Effector memory CD4-positive, alpha-beta T cell (primary cell): ENCODE measurements around the gene C1orf159.
A peak's percentile ranks its signal among the peaks of the same experiment; 100 is the strongest.

Experiments used
- DNase-seq, 3 donors: peaks; one replicate each; pipeline ENCODE4 v3.0.0-alpha.2; 2020
- H3K27ac ChIP-seq: 2 replicates; pipeline ENCODE4 v1.7.0; 2013; ENCODE audit warnings: mild to moderate bottlenecking, low read length, moderate library complexity; ENCODE audit not compliant: insufficient read depth, poor library complexity, severe bottlenecking
- H3K27me3 ChIP-seq: replicated peaks from 2 replicates; pipeline ENCODE4 v1.7.0; 2013; ENCODE audit warnings: mild to moderate bottlenecking, low read length; ENCODE audit not compliant: insufficient read depth, control insufficient read depth, poor library complexity, severe bottlenecking
- H3K36me3 ChIP-seq: 2 replicates; pipeline ENCODE4 v1.7.0; 2013; ENCODE audit warnings: mild to moderate bottlenecking, low read length, moderate library complexity; ENCODE audit not compliant: control insufficient read depth, insufficient read depth
- H3K4me1 ChIP-seq: 2 replicates; pipeline ENCODE4 v1.7.0; 2013; ENCODE audit warnings: low read length, mild to moderate bottlenecking; ENCODE audit not compliant: control insufficient read depth, insufficient read depth, poor library complexity, severe bottlenecking
- H3K4me3 ChIP-seq: 2 replicates; pipeline ENCODE4 v1.7.0; 2013; ENCODE audit warnings: low read length, low read depth, mild to moderate bottlenecking; ENCODE audit not compliant: insufficient read depth, poor library complexity, severe bottlenecking
- H3K9me3 ChIP-seq: 2 replicates; pipeline ENCODE4 v1.7.0; 2013; ENCODE audit warnings: mild to moderate bottlenecking, low read length, moderate library complexity; ENCODE audit not compliant: control insufficient read depth

C1orf159 gene

DNA sequence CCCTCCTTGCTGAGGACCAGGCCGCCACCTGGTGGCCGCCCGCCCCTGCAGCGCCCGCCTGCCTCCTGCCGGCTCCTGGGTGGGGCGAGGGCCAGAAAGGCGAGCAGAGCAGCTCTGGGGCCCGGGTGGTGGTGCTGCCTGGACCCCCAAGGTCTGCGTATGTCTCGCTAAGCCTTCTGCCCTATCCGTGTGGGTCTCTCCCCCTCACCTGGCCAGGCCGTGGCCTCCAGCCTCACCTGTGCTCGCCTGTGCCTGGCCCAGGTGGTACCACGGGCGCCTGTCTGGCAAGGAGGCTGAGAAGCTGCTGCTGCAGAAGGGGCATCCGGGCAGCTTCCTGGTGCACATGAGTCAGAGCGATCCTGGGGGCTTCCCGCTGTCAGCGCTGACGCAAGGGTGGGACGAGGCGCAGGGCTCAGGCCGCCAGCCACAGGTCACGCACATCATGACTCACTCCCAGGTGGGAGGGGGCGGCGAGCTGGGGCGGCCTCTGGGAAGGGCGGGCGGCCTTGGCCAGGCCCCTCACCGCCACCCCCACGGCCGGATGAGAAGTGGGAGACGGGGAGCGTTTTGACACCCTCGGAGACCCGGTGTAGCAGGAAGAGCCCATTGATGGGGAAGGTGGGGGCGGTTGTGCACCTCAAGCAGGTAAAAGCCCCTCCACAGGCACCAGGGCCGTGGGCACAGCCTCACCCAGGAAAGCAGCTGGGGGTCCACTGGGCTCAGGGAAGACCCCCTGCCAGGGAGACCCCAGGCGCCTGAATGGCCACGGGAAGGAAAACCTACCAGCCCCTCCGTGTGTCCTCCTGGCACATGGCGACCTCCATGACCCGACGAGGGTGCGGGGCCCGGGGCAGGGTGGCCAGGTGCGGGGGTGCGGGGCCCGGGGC lies 51.7 kb downstream of the C1orf159 start:
- Histone ChIP-seq H3K27me3 (peaks cover 46% of the 10 kb centered on the region), H3K4me3 (no peak overlapping the region), H3K4me1 (peaks cover 33% of the 10 kb centered on the region), H3K36me3 (no peaks in the 10 kb centered on the region), H3K27ac (no peak overlapping the region), H3K9me3 (no peaks in the 10 kb centered on the region)
- peak; percentile 65 to 82 (median 81) for DNase-seq

DNA sequence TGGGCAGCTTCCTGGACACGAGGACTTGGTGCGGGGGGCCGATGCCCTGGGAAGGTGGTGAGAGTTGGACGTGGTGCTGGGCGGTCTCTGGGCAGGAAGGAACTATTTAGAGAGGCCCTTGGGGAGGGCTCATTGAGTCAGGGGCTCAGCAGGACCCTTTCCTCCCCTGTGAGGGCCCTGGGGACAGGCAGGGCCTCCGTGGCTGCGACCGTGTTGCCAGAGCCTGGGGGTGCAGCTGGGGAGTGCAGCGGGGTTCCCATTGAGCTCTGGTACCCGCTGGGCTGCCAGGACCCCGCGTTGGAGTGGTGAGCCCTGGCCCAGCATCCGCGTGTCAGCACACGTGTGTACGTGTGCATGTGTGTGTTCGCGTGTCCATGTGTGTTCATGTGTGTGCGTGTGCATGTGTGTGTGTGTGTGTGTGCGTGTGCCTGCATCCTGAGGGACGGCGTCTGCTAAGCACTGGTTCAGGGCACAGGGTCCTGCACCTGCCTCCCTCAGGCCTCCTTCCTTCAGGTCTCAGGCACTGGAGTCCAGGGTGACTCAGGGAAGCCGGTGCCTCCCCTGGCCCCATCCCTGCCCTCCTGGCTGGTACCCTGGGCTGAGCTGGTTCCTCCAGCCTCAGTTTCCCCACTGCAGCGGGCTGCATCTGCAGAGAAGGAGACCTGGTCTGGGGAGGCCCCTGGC lies 52.5 kb downstream of the C1orf159 start:
- Histone ChIP-seq H3K27ac (no peak overlapping the region), H3K27me3 (peaks cover 53% of the 10 kb centered on the region)

DNA sequence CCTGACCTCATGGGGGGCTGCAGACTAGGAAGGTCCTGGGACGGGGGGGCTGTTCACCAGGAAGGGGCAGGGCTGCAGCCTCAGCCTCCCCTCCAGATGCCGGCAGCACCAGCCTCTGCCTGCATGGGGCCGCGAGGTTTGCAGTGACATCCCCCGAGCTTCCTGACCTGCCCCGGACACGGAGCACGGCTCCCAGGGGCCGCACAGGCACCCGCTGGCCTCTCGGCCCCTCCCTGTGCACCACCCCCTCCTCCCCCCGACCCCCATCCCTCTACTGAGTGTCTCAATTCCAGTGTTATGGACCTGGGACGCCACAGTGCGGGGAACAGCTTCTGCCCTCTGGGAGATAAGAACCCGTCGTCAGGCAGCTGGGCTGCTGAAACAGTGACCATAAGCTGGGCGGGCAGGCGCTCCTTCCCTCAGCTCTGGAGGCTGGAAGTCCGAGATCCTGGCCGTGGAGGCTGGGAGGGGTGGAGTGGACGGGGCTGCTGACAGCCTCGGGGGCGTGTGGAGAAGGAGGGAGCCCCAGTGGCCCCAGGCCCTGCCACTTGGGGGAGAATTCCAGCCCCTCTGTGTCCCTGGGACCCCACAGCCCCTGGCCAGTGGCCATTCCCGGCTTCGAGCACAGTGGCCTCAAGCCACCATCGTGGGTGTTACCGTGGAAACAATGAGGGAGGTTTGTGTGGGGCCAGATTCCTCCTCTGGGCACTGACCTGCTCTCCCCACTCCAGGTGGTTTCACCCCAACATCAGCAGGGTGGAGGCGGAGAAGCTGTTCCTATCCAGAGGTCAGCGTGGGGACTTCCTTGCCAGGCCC lies 53.3 kb downstream of the C1orf159 start:
- no peaks in the 10 kb centered on the region for H3K9me3 ChIP-seq
- no peak for DNase-seq
- H3K4me1 ChIP-seq = peaks cover 35% of the 10 kb centered on the region
- no peak overlapping the region for H3K4me3 ChIP-seq
- no peak overlapping the region for H3K27ac ChIP-seq
- peaks cover 59% of the 10 kb centered on the region for H3K27me3 ChIP-seq
- H3K36me3 ChIP-seq = no peaks in the 10 kb centered on the region

More for the DNA sequence above, 52.5 kb downstream of the C1orf159 start:
- H3K4me3 ChIP-seq = no peak overlapping the region
- H3K9me3 ChIP-seq = no peaks in the 10 kb centered on the region
- no peaks in the 10 kb centered on the region for H3K36me3 ChIP-seq
- no peak for DNase-seq
- peaks cover 37% of the 10 kb centered on the region for H3K4me1 ChIP-seq

DNA sequence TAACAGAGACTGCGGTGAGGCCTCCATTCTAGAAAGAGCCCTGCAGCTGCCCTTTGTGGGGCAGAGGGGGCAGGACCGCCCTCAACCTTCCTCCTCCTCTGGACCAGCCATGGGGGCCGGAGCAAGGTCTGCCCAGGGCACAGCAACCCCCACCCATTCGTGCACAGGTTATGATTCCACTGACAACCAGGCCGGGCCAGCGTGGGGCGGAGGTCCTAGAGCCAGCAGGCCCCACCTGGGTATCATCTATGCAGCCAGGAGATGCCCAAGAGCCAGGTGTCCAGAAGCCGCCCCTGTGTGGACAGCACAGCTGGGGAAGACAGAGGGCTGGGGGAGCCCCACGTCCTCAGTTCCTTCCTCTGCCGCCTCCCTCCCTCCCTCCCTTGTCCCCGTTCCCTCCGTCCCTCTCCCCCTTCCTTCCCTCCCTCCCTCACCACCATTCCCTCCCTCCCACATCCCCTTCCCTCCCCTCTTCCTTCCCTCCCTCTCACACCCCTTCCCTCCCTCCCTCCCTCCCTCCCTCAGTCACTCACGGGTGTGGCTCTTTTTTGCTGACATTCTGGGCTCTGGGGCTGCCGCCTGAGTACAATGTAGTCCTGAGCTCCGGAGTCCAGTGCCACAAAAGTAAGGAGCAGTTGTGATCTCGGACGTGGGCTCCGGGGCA lies 54.1 kb downstream of the C1orf159 start:
- Histone ChIP-seq H3K4me3 (no peak overlapping the region), H3K36me3 (no peaks in the 10 kb centered on the region), H3K9me3 (no peaks in the 10 kb centered on the region), H3K27ac (no peak overlapping the region), H3K27me3 (peaks cover 59% of the 10 kb centered on the region), H3K4me1 (peaks cover 35% of the 10 kb centered on the region)
- DNase-seq = no peak

DNA sequence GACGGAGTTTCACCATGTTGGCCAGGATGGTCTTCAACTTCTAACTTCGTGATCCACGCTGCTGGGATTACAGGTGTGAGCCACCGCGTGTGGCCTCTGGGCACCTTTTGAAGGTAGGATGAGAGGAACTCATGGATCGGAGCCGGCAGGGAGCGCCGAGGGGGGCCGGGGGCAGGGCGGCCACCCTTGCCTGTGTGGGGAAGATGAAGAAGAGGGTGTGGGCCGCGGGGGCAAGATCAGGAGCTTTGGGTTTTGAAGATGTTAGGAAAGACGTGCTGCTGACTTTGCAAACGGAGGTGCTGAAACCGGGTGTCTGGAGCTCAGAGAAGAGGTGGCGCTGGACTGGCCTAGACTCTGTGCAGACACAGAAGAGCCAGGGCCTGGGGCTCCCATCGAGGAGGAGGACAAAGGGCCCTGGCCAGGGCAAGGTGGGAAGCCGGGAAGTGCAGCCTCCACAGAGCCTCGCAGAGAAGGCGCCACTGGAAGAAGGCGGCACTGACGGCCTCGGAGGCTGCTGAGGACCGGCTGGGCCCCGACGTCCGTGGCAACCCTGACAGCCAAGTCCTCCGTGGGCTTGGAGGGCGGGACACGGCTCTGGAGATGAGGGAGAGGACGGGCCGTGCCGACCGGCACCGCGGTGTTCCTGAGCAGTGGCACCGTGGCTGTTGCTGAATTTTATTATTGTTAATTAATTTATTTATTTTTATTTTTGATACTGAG lies 55.4 kb downstream of the C1orf159 start:
- Histone ChIP-seq H3K27ac (no peak overlapping the region), H3K4me3 (no peak overlapping the region), H3K36me3 (no peaks in the 10 kb centered on the region), H3K9me3 (no peaks in the 10 kb centered on the region), H3K27me3 (peaks cover 59% of the 10 kb centered on the region), H3K4me1 (peaks cover 35% of the 10 kb centered on the region)
- no peak for DNase-seq

DNA sequence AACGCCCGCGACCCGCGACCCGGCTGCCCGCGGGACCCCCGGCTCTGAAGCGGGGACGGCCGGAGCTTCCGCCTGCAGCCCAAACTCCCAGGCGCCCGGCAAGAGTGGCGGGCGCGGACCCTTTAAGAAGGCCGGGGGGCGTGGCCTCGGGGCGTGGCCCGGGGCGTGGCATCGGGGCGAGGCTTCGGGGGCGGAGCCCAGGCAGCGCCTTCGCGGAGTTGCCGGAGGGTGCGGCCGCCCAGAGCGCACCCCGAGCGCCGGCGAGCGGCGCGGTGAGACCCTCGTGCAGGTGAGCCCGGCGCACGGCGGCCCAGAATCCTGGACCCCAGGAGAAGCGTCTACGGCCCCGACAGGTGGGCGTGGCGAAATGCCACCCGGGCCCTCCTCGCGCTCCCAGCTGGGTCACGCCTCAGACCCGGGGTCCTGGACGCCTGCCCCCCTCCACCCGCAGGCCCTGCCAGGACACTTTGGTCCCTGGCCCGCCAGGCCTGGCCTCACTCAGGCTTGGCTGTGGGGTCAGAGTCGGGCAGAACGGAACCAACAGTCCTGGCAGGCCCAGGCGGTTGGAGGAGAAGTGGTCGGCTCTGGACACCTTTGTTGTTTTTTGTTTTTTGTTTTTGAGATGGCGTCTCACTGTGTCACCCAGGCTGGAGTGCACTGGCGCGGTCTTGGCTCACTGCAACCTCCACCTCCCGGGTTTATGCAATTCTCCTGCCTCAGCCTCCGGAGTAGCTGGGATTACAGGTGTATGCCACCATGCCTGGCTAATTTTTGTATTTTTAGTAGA lies 56.2 kb downstream of the C1orf159 start:
- H3K4me3 ChIP-seq = peak overlapping the region; percentile 35
- peaks cover 59% of the 10 kb centered on the region for H3K27me3 ChIP-seq
- peaks cover 35% of the 10 kb centered on the region for H3K4me1 ChIP-seq
- H3K36me3 ChIP-seq = no peaks in the 10 kb centered on the region
- no peak overlapping the region for H3K27ac ChIP-seq
- DNase-seq = peak; percentile 79 to 83 (median 79)
- H3K9me3 ChIP-seq = no peaks in the 10 kb centered on the region

DNA sequence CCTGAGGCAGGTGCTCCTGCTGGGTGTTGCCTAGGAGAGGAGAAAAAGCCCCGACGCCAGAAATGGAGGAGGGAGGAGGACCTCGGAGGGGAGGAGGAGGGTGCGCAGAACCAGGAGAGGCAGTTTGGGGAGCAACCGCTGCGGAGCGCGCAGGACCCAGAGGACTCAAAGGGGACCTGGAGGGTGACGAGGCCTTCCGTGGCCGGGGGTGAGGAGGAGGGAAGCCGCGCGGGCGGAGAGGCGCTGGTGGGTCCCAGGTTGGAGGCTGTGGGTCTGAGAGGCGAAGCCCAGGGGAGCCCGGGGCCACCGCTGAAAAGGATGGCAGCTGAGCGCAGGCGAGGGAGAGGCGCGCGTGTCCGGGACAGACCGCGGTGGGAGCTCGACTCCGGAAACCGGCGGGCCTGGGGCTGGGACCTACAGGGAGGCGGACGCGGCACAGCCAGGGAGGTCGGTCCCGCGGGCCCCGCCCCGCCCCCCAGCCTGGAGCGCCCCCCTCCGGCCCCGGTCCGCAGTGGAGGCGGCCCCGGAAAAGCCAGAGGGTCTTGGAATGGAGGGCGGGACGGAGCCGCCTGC lies 56.9 kb downstream of the C1orf159 start:
- H3K27me3 ChIP-seq = peaks cover 59% of the 10 kb centered on the region
- no peaks in the 10 kb centered on the region for H3K36me3 ChIP-seq
- no peak overlapping the region for H3K27ac ChIP-seq
- H3K4me1 ChIP-seq = peaks cover 29% of the 10 kb centered on the region
- DNase-seq = no peak
- peak overlapping the region; percentile 35 for H3K4me3 ChIP-seq
- no peaks in the 10 kb centered on the region for H3K9me3 ChIP-seq

DNA sequence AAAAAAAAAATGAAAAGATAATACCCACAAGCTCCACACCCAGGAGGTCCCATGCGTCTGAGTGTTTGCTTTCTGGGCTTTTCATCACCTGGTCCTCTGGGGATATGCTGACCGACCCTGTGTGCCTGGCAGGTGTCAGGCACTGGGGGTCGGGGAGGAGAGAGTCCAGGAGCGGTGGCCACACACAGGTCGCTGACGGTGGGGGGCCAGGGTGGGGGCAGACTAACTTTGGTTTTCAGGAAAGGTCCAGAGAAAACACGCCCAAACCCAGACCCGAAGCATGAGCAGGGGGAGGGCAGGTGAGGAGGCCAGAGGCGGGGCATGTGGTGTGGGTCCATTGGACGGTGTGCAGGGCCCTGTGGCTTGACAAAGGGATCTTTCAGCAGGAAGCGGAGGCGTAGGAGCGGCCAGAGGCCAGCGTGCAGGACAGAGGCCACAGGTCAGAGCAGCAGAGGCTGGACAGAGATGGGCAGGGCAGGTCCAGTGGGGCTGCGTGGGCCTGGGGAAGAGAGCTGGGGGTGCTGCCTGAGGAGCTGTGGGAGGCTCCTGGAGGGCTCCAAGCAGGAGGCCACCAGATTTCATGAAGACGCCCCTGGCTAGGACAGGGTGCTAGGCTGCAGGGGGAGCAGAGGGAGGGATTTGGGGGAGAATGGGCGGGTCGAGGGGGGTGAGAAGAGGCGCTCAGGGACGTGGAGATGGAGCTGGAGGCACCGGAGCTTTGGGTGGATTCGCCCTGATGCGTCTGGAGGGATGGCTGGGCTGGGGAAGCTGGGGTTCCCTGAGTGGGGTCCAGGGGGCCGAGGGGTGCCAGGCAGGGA lies 57.6 kb downstream of the C1orf159 start:
- Histone ChIP-seq H3K4me1 (peaks cover 22% of the 10 kb centered on the region), H3K27me3 (peaks cover 53% of the 10 kb centered on the region), H3K9me3 (no peaks in the 10 kb centered on the region), H3K27ac (no peak overlapping the region), H3K4me3 (no peak overlapping the region), H3K36me3 (no peaks in the 10 kb centered on the region)
- no peak for DNase-seq
